OCI-LY1 (cell line): ENCODE measurements around the gene GPX8.

Experiments
- H2AFZ ChIP-seq: fragments of 200-600 bp; sonication (generic), shearing (Covaris generic); 2 replicates; pipeline ENCODE4 v1.6.0; 2014; ENCODE audit warnings: antibody characterized with exemption, mild to moderate bottlenecking, low read length
- H3F3A ChIP-seq: fragments of 200-600 bp; sonication (generic), shearing (Covaris generic); 2 replicates; pipeline ENCODE4 v1.6.0; 2014; ENCODE audit warnings: mild to moderate bottlenecking, antibody characterized with exemption, low read length, moderate library complexity; ENCODE audit not compliant: insufficient read depth
- H3K27ac ChIP-seq: fragments of 200-600 bp; sonication (generic); 2 replicates; pipeline ENCODE4 v1.5.1; 2014; ENCODE audit warnings: low read length, mixed run types, mild to moderate bottlenecking, low read depth; ENCODE audit not compliant: poor library complexity, severe bottlenecking
- H3K27me3 ChIP-seq: fragments of 200-600 bp; sonication (generic); 2 replicates; pipeline ENCODE4 v1.6.0; 2014; ENCODE audit warnings: antibody characterized with exemption, mild to moderate bottlenecking, low read length, moderate library complexity; ENCODE audit not compliant: insufficient read depth
- H3K36me3 ChIP-seq: fragments of 200-600 bp; sonication (generic); 2 replicates; pipeline ENCODE4 v1.6.1; 2014; ENCODE audit warnings: mild to moderate bottlenecking, antibody characterized with exemption, low read length, moderate library complexity, mixed read lengths; ENCODE audit not compliant: insufficient read depth
- H3K4me1 ChIP-seq: fragments of 200-600 bp; sonication (generic); 2 replicates; pipeline ENCODE4 v1.5.1; 2014; ENCODE audit warnings: mild to moderate bottlenecking, low read length, moderate library complexity; ENCODE audit not compliant: insufficient read depth, severe bottlenecking
- H3K4me2 ChIP-seq: fragments of 200-600 bp; sonication (generic), shearing (Covaris generic); 2 replicates; pipeline ENCODE4 v1.6.1; 2014; ENCODE audit warnings: low read length
- H3K4me3 ChIP-seq: fragments of 200-600 bp; sonication (generic); 2 replicates; pipeline ENCODE4 v1.5.1; 2014; ENCODE audit warnings: low read length, low read depth, mild to moderate bottlenecking, mixed read lengths; ENCODE audit not compliant: poor library complexity, severe bottlenecking
- H3K79me2 ChIP-seq: fragments of 200-600 bp; shearing (Covaris generic); 2 replicates; pipeline ENCODE4 v1.6.1; 2016; ENCODE audit warnings: mixed run types, low read length, mixed read lengths; ENCODE audit not compliant: insufficient read depth
- H3K9ac ChIP-seq: fragments of 200-600 bp; sonication (generic), shearing (Covaris generic); 2 replicates; pipeline ENCODE4 v1.6.1; 2014; ENCODE audit warnings: mild to moderate bottlenecking, low read length, mixed read lengths
- H3K9me2 ChIP-seq: fragments of 200-600 bp; sonication (generic), shearing (Covaris generic); 2 replicates; pipeline ENCODE4 v1.6.1; 2014; ENCODE audit warnings: low read depth, mild to moderate bottlenecking, low read length, mixed read lengths
- H3K9me3 ChIP-seq: fragments of 200-600 bp; shearing (Covaris generic); 2 replicates; pipeline ENCODE4 v1.6.1; 2014; ENCODE audit warnings: low read length, mixed read lengths
- H4K20me1 ChIP-seq: fragments of 200-600 bp; sonication (generic), shearing (Covaris generic); 2 replicates; pipeline ENCODE4 v1.6.0; 2016; ENCODE audit warnings: mild to moderate bottlenecking, low read length; ENCODE audit not compliant: insufficient read depth
- EZH2 ChIP-seq: fragments of 200-600 bp; sonication (generic), shearing (Covaris generic); IDR thresholded peaks from 2 replicates; pipeline ENCODE4 v1.8.0; 2017; ENCODE audit warnings: borderline replicate concordance, mixed run types, mild to moderate bottlenecking, antibody characterized with exemption, low read length, moderate library complexity, mixed read lengths
- TF ChIP-seq, protein P1 (sequence below): fragments of 200-600 bp; sonication (generic), shearing (Covaris generic); IDR thresholded peaks from 2 replicates; pipeline ENCODE4 v1.5.1; 2017; ENCODE audit warnings: mild to moderate bottlenecking, antibody characterized with exemption, low read length, moderate library complexity, mixed read lengths

The GPX8 gene, protein sequence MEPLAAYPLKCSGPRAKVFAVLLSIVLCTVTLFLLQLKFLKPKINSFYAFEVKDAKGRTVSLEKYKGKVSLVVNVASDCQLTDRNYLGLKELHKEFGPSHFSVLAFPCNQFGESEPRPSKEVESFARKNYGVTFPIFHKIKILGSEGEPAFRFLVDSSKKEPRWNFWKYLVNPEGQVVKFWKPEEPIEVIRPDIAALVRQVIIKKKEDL

DNA sequence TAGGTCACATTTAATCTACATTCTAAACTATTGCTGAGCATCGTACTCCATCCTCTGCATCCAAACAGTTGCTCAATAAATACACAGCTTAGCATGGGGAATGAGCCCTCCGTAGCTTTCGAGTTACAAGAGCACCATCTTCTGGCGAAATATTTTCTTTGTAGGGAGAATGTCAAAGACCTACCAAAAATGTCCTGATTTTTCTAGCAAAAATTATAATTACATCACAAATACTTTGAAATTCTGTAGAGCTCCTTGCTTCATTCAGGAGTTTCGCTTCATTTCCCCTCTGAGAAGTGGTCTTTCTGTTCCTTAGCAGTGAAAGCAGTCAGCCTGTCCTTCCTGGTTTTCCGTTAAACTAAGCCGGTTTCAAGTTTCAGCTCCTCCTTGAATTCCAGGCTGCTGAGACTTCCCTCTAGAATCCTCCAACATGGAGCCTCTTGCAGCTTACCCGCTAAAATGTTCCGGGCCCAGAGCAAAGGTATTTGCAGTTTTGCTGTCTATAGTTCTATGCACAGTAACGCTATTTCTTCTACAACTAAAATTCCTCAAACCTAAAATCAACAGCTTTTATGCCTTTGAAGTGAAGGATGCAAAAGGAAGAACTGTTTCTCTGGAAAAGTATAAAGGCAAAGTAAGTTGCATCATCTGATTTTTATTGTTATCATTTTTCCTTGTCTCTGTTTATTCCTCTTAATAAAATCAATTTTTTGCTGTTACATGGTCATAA, at the start of gene GPX8:
Gene GPX8 (plus strand): TSS at position 409 of the 730 bp plus-strand sequence. CDS start 22 bp downstream, at position 431.
- no peaks in the 10 kb centered on the region for H3K36me3 ChIP-seq
- no peaks in the 10 kb centered on the region for H3K4me1 ChIP-seq
- H3K9ac ChIP-seq = no peak within 1 kb of the TSS
- H3K4me3 ChIP-seq = no peak within 1 kb of the TSS
- peaks cover 8% of the 10 kb centered on the region; the same call in 1 of the 2 replicates for H3K27me3 ChIP-seq
- H3K4me2 ChIP-seq = no peak within 1 kb of the TSS
- no peaks in the 10 kb centered on the region for H4K20me1 ChIP-seq
- H3K9me2 ChIP-seq = no peaks in the 10 kb centered on the region
- TF ChIP-seq, protein P1, sequence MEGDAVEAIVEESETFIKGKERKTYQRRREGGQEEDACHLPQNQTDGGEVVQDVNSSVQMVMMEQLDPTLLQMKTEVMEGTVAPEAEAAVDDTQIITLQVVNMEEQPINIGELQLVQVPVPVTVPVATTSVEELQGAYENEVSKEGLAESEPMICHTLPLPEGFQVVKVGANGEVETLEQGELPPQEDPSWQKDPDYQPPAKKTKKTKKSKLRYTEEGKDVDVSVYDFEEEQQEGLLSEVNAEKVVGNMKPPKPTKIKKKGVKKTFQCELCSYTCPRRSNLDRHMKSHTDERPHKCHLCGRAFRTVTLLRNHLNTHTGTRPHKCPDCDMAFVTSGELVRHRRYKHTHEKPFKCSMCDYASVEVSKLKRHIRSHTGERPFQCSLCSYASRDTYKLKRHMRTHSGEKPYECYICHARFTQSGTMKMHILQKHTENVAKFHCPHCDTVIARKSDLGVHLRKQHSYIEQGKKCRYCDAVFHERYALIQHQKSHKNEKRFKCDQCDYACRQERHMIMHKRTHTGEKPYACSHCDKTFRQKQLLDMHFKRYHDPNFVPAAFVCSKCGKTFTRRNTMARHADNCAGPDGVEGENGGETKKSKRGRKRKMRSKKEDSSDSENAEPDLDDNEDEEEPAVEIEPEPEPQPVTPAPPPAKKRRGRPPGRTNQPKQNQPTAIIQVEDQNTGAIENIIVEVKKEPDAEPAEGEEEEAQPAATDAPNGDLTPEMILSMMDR = peak; percentile 55
- TF ChIP-seq EZH2 = no peak
- no peaks in the 10 kb centered on the region for H3K9me3 ChIP-seq
- H3K79me2 ChIP-seq = no peaks in the 10 kb centered on the region
- H3F3A ChIP-seq = no peaks in the 10 kb centered on the region
- H2AFZ ChIP-seq = no peak within 1 kb of the TSS
- no peak within 1 kb of the TSS for H3K27ac ChIP-seq

DNA sequence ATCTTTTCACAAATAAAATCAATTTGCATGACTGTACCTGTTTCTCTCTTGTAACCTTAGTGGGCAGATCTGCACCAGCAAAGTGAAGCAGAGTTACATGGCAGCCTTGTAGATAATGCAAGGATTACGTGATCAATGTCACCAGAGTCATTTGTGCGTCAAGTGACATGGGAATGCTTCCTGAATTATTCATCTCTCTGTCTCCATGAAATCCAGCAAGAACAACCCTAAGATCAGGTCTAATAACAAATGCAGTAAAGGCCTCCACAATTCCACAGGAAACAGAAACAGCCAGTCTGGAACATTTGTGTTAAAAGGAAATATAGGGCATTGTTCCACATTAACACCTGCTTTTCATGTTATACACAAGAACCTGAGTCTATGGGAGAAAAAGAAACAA, 49.8 kb upstream of the GPX8 start:
- H4K20me1 ChIP-seq = no peaks in the 10 kb centered on the region
- no peaks in the 10 kb centered on the region for H3F3A ChIP-seq
- no peak overlapping the region for H3K4me2 ChIP-seq
- H3K79me2 ChIP-seq = no peaks in the 10 kb centered on the region
- H3K27ac ChIP-seq = no peak overlapping the region
- no peak overlapping the region for H2AFZ ChIP-seq
- no peaks in the 10 kb centered on the region for H3K36me3 ChIP-seq
- H3K9me3 ChIP-seq = 0 out of 2 replicates have a peak, but pooled peaks cover 2% of the 10 kb centered on the region
- H3K4me3 ChIP-seq = no peak overlapping the region
- TF ChIP-seq, protein P1 = no peak
- TF ChIP-seq EZH2 = no peak
- no peak overlapping the region for H3K9ac ChIP-seq
- H3K9me2 ChIP-seq = no peaks in the 10 kb centered on the region
- H3K27me3 ChIP-seq = no peaks in the 10 kb centered on the region
- H3K4me1 ChIP-seq = no peaks in the 10 kb centered on the region

DNA sequence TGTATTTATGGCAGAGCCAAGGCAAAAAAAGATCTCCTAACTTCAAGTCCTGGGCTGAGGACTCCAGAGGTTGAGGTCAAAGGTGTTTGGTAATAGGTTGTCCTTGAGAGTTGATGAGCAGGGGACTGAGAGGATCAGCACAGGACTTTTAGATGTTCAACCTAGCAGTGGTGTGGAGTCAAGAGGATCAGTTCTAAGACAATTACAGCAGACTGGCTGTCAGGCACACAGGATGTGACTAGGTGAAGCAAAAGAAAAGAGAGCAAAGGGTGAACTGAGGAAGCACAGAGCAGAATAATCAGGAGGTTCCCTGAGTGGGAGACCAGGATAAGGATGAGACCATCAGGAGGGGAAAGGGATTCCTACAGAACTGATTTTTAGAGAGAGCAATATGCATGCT, 46.6 kb upstream of the GPX8 start:
- Histone ChIP-seq H3K27ac (no peak overlapping the region), H3K9ac (no peak overlapping the region), H3K9me2 (no peaks in the 10 kb centered on the region), H3K79me2 (no peaks in the 10 kb centered on the region), H3K36me3 (no peaks in the 10 kb centered on the region), H3F3A (no peaks in the 10 kb centered on the region), H3K4me2 (no peak overlapping the region), H4K20me1 (no peaks in the 10 kb centered on the region), H3K27me3 (no peaks in the 10 kb centered on the region), H3K4me3 (no peak overlapping the region), H3K9me3 (0 out of 2 replicates have a peak, but pooled peaks cover 2% of the 10 kb centered on the region), H2AFZ (no peak overlapping the region), H3K4me1 (no peaks in the 10 kb centered on the region)
- no peak for TF ChIP-seq EZH2
- TF ChIP-seq, protein P1 = no peak
